ENCODE measurements around the gene FAM222B.

GRCh38 chr17:28718333-28719020, 124.1 kb downstream of the FAM222B start:
- TF ChIP-seq MAFK (IDR thresholded peaks at IDR 0.05; ENCODE audit: low read length) (no peak), ETS1 (conservative IDR thresholded peaks at IDR 0.05; ENCODE audit: control insufficient read depth, low read depth, low read length) (no peak), CC2D1A (IDR thresholded peaks at IDR 0.05) (no peak), EZH2 (IDR thresholded peaks at IDR 0.05; ENCODE audit: borderline replicate concordance, low read depth, low read length) (no peak), MEF2A (IDR thresholded peaks at IDR 0.05; ENCODE audit: control insufficient read depth, low read depth, low read length) (no peak), PML (IDR thresholded peaks at IDR 0.05; ENCODE audit: low read length) (no peak), RBM15 (IDR thresholded peaks at IDR 0.05; ENCODE audit: insufficient read depth, low read length) (no peak), NFE2L1 (tag; IDR thresholded peaks at IDR 0.05; ENCODE audit: borderline replicate concordance, low read depth) (no peak)

Measured in K562 (cell line).